HG03457 (cell line): ENCODE measurements around the gene ALDH1A1.
"Not testable (repeated sequence)": the region's sequence is repeated elsewhere in the genome, so short reads cannot be mapped to it uniquely, and the experiment has no call there.

Experiments
- ATAC-seq: cut with Tn5 transposase; IDR thresholded peaks from one replicate; pipeline ENCODE4 v1.9.1; 2021; ENCODE audit warnings: moderate number of reproducible peaks; ENCODE audit not compliant: unreplicated experiment

Gene ALDH1A1

DNA sequence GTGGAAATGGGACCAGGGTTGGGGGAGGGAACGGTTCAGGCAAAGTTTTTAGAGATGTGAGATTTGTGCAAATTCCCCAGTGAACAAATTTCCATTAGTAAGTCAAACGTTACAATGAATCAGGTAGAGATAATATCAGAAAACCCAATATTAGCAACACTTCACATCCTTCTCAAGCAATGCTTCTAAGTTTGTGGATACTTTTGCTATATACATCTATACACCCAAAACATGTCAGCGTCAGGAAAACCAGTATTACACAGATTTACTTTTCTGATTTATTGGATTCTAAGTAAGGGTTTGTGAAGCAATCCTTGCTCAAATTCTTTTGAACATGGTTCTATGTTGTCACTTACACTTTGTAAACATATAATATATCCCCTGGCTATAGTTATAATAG, 6.5 kb downstream of the ALDH1A1 start:
- no peak for ATAC-seq

DNA sequence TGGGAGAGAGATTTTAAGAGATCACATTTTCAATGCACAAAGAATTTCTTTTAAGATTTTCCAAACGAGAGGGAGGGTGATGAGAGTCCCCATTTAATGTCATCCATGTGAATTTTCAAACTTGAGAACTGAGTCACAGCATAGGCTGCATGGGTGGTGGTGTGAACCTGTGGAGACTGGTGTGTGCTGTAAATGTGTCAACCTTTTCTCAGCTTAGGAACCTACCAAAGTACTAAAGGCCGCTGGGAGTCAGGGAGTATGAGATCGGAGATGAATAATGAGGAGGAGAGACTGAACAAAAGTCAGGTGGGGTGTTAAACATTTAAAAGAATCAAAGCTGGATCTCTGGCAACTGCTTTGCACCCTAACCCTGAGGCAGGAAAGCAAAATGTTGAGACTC, 7.5 kb downstream of the ALDH1A1 start:
- ATAC-seq = no peak

DNA sequence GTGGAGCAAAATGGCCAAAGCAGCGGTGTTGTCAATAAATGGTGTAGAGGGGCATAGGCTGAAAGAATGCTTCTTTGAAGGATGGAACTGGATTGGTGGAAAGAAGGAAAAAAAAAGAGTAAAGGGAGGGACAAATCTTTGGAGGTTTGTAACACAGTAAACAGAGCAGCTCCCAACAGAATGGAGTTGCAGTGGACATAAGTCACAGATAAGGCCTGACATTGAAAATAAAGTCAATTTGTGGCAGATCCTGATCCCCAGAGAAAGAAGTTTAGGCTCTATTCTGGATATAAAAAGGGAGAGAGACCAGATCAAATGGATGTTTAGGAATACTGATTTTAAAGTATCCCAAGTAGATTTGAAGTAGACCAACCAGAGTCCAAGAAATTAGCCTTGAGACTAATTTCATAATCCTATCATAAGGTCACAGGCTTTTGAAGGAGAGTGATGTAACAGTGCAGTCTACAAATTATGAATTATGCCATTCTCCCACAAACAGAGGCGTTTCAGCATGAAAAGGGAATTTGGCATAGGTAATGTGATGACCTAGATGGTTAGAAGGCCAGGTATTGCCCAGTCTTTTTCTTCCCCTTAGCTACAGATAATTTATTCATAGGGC, 8.9 kb downstream of the ALDH1A1 start:
- ATAC-seq = no peak

DNA sequence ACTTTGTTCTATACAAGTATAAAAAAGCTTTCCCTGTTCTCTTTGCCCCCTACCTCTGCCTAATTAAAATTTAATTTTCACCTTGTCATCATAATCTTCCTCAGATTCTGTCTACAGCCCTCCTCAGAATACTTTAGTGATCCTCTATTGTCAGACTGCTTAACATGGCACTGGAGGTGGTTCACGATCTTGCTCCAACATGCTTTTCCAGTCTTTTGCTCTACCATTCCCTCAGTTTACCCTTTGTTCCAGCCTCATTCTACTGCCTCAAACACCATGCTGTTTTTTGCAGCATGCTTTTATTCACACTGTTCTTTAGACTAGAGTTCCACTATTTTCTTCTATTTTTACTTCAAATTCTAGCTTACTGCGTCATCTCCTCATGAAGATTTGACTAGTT, 10.4 kb downstream of the ALDH1A1 start:
- ATAC-seq = no peak

DNA sequence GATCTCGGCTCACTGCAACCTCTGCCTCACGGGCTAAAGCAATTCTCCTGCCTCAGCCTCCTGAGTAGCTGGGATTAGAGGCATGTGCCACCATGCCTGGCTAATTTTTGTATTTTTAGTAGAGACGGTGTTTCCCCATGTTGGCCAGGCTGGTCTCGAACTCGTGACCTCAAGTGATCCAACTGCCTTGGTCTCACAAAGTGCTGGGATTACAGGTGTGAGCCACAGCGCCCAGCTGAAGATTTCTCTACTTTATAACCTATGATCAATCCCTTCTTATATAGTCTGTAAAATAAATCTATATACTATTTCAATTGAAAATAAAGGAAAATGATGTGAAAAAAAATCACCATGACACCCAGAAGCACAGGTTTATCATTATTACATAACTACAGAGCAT, 13.3 kb downstream of the ALDH1A1 start:
- not testable (repeated sequence) for ATAC-seq

DNA sequence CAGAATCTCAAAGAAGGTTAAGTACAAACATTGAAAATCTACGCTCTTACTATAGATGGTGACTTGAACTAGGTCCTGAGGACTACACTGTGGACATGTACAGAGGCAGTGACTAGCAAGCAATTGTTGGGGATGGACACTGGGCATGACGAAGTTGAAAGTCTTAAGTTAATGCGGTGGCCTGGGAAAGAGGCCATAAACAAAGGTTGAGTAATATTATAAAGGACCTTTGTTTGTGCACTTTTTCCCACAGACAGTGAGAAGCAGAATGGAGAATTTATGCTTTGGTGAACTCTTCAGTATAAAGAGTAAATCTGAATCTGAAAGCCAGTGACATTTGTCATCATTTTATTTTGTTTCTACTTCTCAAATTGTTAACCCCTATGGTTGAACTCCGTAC, 15.3 kb downstream of the ALDH1A1 start:
- ATAC-seq = no peak

DNA sequence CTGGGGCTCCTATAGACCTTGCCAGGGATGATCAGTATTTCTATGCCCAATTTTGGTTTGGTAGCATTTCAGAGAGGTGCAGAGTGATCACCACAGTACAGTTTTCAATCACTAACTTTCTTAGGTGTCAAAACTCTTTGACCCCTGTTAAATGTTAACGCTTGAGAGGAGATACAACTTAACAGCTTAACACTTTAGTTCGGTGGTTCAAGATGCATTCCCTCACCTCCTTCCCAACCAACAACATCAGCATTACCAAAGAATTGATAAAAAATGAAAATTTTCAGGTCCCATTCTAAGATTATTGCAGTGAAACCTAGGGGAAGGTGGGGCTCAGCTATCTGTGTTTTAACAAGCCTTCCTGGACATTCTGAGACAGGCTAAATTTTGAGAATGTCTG, 16.2 kb downstream of the ALDH1A1 start:
- no peak for ATAC-seq

DNA sequence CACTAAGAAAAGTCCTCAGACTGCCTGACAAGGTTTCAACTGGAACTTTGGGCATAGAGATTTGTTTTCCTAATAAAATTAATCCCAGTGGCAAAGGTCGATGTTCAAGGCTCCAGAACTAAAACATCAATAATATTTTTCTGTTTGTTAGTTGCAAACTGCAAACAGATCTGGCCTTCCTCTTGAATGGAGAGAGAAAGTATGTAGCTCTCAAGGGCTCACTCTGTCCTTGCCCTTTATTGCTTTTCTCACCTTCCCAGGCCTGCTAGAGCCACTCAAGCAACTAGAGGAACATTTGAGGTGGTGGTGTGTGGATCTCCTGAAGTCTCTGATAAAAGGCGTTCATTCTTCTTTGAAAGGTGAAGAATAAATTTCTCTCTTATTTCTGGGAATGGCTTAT, 16.6 kb downstream of the ALDH1A1 start:
- no peak for ATAC-seq

DNA sequence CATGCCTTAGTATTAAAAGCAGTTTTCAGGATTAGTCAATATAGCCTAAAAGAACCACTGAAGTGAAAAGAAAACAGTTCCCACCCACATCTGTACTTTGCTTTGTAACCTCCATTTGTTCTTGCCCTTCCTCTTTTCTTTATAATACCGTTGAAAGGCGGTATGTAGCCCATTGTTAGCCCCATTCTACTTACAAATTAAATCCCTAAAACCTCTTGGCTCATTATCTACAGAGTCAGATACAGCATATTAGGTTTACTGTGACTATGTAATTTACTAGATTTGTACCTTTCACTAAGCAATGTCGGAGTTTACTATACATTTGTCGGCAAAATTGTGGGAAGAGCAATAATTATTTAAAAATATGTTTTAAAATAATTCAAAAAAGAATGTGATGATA, 17.3 kb downstream of the ALDH1A1 start:
- no peak for ATAC-seq

DNA sequence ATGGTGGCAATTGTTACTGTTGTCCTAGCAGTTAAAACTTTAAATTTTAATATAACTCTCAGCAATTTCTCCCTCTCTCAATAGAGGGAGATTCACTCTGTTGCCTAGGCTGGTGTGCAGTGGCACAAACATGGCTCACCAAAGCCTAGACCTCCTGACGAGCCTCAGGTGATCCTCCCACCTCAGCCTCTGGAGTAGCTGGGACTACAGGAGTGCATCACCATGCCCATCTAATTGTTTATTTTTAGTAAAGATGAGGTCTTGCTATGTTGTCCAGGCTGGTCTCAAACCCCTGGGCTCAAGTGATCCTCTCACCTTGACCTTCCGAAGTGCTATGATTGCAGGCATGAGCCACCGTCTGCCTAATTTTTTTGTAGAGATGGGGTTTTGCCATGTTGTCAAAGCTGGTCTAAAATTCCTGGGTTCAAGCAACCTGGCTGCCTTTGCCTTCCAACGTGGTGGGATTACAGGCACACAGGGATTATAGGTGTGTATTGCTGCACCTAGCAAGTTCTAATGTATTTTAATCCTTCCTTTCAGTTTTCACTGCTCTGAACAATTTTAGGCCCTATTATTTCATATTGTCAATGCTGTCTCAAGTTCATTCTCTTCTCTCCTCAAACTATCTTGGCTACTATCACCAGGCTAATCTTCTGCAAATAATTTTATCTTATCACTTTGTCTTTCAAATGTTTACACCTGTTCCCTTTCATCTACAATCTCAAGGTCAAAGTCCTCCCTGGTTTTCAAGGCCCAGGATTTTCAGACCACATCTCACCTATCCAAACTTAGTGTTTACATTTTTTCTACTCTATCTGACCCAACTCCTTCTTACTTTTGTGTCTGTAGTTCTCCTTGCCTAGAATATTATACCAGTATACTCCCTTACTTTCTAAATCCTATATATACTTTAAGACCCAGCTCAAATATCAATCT, 18.9 kb downstream of the ALDH1A1 start:
- ATAC-seq = no peak

DNA sequence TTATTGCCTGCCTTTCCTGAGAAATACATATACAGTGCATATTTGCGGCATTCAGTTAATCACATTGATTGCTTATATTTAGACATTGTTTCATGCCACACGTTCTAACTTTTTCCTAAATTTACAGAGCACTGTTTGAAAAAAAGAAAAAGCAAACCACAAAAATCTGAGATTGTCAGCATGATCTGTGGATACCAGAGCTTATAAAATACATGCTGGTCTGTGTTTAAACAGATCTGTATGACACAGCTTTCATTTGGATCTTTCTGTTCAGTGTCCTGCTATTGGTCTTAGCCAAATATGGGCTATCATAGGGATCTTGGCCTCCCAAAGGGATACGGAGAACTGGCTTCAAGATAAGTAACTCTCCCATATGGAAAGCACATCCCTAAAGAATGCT, 20.2 kb downstream of the ALDH1A1 start:
- ATAC-seq = no peak

DNA sequence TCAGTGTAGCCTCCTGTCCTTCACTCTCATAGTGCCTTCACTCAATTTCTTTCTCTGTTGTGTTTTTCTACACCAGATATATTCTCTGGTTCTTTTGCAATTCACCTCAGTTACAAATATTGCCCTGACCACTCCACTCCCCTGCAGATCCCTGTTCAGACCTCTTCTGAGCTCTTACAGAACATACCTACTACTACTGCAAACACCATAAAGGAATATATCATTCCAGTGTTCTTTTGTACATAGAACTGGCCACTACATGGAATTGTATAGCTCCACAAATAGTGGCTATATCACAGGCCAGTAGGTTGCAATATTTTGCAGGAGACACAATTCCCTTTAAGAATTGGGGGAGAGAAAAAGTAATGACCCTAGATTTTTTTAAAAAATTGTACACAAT, 21.0 kb downstream of the ALDH1A1 start:
- ATAC-seq = no peak

DNA sequence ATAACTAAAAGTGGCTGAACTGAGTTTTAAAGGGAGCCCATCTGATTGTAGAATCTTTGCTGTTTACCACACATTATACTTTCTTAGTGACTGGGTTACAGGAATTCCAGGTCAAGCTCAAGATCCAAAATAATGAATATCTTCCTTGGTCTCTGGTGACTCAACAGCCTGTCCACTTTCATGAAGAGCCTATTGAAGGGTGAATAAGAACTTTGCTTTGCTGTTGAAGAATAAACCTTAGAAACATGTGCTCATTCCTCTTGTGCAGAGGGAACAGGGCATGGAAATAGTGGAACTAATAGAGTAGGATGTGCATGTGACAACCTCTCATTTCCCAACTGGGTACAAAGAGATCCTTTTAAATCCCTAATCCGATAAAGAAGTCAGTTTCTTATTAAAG, 21.4 kb downstream of the ALDH1A1 start:
- no peak for ATAC-seq

DNA sequence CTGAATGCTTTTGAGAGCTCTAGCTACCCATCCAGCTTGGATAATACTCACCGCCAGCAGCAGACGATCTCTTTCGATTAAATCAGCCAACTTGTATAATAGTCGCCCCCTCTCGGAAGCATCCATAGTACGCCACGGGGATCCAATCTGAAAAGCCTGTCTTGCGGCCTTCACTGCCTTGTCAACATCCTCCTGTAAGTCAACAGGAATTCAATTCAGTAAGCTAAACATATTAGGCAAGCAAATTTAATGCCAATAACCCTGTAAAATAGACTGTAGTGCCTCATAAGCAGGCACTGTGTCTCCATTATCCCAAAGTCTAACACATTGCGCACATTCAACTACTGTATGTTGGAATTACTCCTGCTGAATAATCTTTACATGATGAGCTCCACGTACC, 22.0 kb downstream of the ALDH1A1 start:
- no peak for ATAC-seq

DNA sequence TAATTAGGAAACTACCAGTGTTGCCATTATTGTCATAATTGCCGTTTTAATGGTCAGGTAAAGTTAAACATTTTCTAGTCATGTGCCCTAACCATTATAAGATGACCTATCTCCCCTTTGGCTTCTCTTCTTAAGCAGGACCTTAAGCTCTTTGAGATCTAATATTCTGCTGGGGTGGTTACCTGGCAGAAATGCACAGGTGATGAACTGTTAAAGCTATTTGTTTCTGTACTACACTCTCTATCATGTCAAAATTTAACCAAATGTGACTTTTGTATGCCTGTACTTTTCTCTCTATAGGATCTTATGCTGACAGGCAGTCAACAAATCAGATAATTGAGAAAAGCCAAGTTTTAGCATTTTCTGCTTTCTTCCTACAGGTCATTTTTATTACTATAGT, 23.3 kb downstream of the ALDH1A1 start:
- ATAC-seq = no peak

DNA sequence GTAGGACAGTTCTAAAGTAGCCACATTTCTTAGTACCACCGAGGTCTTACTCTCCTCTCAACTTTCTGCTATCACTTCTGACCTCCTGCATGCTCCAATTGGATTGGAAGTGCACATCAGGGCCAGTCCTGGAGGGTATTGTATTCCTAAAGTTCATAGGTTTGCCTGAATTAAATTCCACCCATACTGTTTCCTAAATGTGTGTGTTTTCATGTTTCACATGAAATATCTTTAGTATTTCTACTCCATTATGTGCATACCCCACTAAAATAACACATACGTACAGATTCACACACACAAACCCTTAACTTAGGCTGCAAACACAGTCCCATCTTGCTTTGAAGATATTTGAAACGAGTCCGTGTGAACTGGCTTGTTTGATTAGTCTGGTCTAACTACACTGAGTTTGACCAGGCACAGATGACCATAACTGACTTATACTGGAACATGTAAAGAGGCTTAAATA, 24.8 kb downstream of the ALDH1A1 start:
- ATAC-seq = no peak

DNA sequence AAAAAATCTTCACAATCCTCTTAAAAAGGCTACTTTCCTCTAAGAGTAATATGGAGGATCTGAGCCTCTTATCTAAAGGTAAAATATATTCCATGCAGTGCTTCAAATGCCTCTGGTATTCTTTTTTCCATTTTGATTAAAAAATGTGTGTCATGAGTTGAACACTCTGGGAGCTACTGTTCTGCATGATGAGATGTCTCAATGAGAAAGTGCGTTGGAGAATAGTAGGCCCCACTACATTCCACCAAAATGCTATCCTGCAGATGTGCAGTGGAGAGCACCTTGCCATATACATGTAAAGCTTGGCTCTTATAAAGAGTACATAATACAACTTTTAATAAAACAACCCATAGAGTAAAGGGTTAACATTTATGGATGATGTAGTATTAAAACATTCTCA, 26.3 kb downstream of the ALDH1A1 start:
- no peak for ATAC-seq

DNA sequence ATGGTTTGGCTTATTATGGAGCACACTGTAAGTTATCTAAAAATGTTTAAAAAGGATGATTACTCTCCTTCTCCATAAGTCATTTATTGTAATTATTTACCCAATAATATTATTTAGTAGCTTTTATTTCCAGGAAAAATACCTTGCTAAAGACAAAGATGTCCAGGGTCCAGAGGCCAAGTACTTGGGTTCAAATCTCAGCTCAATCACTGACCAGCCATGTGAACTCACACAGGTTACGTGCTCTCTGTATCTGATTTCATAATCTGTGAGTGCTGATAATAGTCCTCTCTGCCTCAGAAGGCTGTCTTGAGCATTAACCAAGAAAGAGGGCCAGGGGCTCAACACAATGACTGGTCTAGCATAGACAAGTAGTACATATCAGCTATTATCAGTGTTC, 27.0 kb downstream of the ALDH1A1 start:
- no peak for ATAC-seq

DNA sequence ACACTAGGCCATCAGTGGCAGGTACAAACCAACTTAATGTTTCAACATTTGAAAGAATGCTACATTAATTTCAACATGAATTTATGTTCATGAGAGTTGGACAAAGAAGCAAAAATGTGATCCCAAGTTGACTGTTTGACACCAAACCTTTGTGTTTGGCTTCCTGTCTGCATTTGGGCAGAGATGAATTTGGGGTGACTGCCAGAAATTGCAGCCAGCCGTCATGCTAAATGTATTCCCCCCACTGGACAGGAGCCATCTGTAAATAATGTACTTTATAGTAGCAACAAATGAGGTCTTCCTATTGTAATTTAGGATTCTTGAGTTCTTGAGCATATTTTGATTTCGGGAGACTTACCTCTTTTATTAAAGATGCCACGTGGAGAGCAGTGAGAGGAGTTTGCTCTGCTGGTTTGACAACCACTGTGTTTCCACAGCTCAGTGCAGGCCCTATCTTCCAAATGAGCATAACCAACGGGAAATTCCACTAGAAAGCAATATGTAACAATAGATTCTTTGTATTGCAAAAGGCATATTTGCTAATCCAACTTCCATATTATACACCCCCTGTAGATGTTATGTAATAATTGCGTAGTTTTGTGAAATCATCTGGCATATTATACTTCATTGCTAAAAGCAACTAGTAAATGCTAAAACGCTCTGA, 27.6 kb downstream of the ALDH1A1 start:
- ATAC-seq = no peak

DNA sequence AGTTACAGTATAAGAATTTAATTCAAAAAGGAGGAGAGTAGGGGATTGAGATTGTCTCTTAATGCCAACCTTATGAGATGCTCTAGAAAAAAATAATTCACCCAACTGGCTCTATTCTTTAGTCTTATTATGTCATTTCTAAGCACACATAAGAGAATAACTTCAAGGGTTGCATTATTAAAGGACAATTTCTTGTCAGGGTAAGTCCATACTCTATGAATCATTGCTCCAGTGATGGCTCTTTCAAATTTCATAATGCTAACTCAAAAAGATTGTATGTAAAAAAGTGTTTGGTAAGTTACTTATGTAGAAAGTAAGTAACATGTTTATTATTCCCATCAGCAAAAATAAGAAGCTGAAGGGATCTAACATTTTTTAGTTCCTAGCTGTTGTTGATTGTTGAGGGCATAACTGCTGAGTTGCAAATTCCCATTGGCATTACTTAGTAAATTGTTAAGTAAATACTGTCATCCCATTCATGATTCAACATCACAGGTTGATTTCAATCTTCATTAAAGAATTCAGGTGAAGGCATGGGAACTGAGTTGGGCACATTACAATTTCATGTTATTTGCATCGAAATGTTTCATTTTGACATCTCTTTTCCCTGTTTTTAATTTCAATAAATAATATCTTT, 28.6 kb downstream of the ALDH1A1 start:
- no peak for ATAC-seq

DNA sequence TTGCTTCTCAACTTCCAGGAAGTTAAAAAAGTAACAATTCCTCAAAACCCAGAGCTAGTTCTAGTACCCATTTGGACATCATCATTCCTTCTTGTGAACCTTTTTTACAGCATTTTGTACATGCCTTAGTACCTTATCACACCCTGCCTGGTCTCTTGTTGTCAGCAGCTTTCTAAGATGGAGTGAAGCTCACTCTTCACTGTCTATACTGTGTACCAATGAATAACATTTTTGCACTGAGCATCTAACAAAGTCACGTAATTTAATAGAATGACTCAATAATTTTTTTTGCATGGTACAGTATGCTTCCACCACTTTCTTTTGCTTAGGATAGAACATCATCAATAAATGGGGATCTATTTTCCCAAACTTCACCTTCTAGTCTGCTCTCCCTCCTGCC, 29.8 kb downstream of the ALDH1A1 start:
- no peak for ATAC-seq
